Nephron (organoid): Measurements from ENCODE around the gene MAGI1.

ENCODE experiments used
- H3K27ac Mint-ChIP-seq, 3 experiments: 2 replicates each; pipeline ENCODE4 v1.8.0; 2020; ENCODE audit warnings: mixed read lengths in 3 of 3, mild to moderate bottlenecking in 2 of 3, moderate library complexity in 1 of 3
- H3K27me3 Mint-ChIP-seq: 2 replicates; pipeline ENCODE4 v1.8.0; 2021; ENCODE audit warnings: low read depth, mild to moderate bottlenecking, moderate library complexity, mixed read lengths
- H3K36me3 Mint-ChIP-seq: 2 replicates; pipeline ENCODE4 v1.8.0; 2020; ENCODE audit warnings: low read depth, mixed read lengths
- H3K4me1 Mint-ChIP-seq: 2 replicates; pipeline ENCODE4 v1.8.0; 2020; ENCODE audit warnings: mixed read lengths
- H3K4me3 Mint-ChIP-seq, 3 experiments: 2 replicates each; pipeline ENCODE4 v1.8.0; 2020; ENCODE audit warnings: mild to moderate bottlenecking in 3 of 3, mixed read lengths in 3 of 3, moderate library complexity in 2 of 3
- H3K9me3 Mint-ChIP-seq: 2 replicates; pipeline ENCODE4 v1.8.0; 2020; ENCODE audit warnings: mixed read lengths
- TF ChIP-seq, protein P1 (sequence below), 3 experiments: fragments of 200-600 bp; sonication (generic); IDR thresholded peaks; one replicate each; pipeline ENCODE4 v1.5.0; 2021; ENCODE audit warnings: antibody characterized with exemption in 3 of 3; ENCODE audit not compliant: unreplicated experiment in 3 of 3

Gene MAGI1

GRCh38 chr3:65481085-65481484 is 557.6 kb downstream of the MAGI1 start:
- Mint-ChIP-seq H3K27ac (no peak overlapping the region), H3K4me3 (no peak overlapping the region), H3K36me3 (no peaks in the 10 kb centered on the region), H3K27me3 (no peaks in the 10 kb centered on the region), H3K9me3 (no peaks in the 10 kb centered on the region), H3K4me1 (peaks cover 37% of the 10 kb centered on the region)
- TF ChIP-seq, protein P1, sequence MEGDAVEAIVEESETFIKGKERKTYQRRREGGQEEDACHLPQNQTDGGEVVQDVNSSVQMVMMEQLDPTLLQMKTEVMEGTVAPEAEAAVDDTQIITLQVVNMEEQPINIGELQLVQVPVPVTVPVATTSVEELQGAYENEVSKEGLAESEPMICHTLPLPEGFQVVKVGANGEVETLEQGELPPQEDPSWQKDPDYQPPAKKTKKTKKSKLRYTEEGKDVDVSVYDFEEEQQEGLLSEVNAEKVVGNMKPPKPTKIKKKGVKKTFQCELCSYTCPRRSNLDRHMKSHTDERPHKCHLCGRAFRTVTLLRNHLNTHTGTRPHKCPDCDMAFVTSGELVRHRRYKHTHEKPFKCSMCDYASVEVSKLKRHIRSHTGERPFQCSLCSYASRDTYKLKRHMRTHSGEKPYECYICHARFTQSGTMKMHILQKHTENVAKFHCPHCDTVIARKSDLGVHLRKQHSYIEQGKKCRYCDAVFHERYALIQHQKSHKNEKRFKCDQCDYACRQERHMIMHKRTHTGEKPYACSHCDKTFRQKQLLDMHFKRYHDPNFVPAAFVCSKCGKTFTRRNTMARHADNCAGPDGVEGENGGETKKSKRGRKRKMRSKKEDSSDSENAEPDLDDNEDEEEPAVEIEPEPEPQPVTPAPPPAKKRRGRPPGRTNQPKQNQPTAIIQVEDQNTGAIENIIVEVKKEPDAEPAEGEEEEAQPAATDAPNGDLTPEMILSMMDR (IDR thresholded peaks at IDR 0.05; ENCODE audit: unreplicated experiment in 3 of 3): no peak

DNA sequence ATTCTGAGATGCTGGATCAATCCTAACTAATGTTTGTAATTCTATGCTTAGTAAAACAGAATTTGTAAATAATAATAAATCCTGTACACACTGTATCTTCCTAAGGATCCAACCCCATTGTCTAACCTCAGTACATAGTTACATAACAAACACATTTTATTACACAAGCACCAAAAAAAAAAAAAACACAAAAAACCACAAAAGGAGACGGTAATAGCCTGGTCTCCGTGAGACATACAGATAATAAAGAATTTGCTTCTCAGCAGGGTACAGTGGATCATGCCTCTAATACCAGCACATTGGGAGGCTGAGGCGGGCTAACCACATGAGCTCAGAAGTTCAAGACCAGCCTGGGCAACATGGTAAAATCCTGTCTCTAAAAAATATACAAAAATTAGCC is 558.7 kb downstream of the MAGI1 start:
- no peak overlapping the region for H3K27ac Mint-ChIP-seq
- H3K9me3 Mint-ChIP-seq: no peaks in the 10 kb centered on the region
- H3K36me3 Mint-ChIP-seq: no peaks in the 10 kb centered on the region
- no peak overlapping the region for H3K4me3 Mint-ChIP-seq
- H3K27me3 Mint-ChIP-seq: no peaks in the 10 kb centered on the region
- peaks cover 26% of the 10 kb centered on the region for H3K4me1 Mint-ChIP-seq
- TF ChIP-seq, protein P1 (IDR thresholded peaks at IDR 0.05; ENCODE audit: unreplicated experiment in 3 of 3): no peak

- Mint-ChIP-seq H3K27me3 (no peaks in the 10 kb centered on the region), H3K9me3 (no peaks in the 10 kb centered on the region), H3K4me1 (peaks cover 15% of the 10 kb centered on the region), H3K4me3 (no peak overlapping the region), H3K36me3 (no peaks in the 10 kb centered on the region), H3K27ac (no peak overlapping the region)
- TF ChIP-seq, protein P1 (IDR thresholded peaks at IDR 0.05; ENCODE audit: unreplicated experiment in 3 of 3): no peak
Measured at GRCh38 chr3:65478551-65479500, 559.9 kb downstream of the MAGI1 start.

DNA sequence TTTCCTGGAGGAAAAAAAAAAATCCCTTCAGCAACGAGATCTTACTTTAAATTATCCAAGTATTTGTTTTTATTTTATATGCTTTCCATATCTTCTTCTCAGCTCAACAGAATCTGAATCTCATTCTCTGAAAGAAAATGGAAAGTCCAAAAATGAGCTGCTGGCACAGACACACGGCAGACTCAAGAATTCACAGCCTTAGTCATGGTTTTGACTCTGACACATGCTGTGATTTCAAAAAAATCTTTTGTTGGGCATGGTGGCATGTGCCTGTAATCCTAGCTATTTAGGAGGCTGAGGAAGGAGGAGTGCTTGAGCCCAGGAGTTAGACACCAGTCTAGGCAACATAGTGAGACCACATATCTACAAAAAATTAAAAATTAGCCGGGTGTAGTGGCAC is 565.0 kb downstream of the MAGI1 start:
- H3K27ac Mint-ChIP-seq: no peak overlapping the region
- TF ChIP-seq, protein P1 (IDR thresholded peaks at IDR 0.05; ENCODE audit: unreplicated experiment in 3 of 3): no peak

GRCh38 chr3:65472501-65472900 is 566.2 kb downstream of the MAGI1 start:
- TF ChIP-seq, protein P1 (IDR thresholded peaks at IDR 0.05; ENCODE audit: unreplicated experiment in 3 of 3): no peak
- no peaks in the 10 kb centered on the region for H3K4me1 Mint-ChIP-seq
- no peaks in the 10 kb centered on the region for H3K27me3 Mint-ChIP-seq
- H3K9me3 Mint-ChIP-seq: no peaks in the 10 kb centered on the region
- H3K27ac Mint-ChIP-seq: no peak overlapping the region
- H3K36me3 Mint-ChIP-seq: no peaks in the 10 kb centered on the region
- no peak overlapping the region for H3K4me3 Mint-ChIP-seq

More for the DNA sequence above, 565.0 kb downstream of the MAGI1 start:
- Mint-ChIP-seq H3K36me3 (no peaks in the 10 kb centered on the region), H3K9me3 (no peaks in the 10 kb centered on the region), H3K4me1 (no peaks in the 10 kb centered on the region), H3K4me3 (no peak overlapping the region), H3K27me3 (no peaks in the 10 kb centered on the region)
